ENCODE results near the gene SLIT3. TPM values are rescaled to one million over a fixed set of nuclear protein-coding genes. Genes with fewer than 3 reads are reported as not detected.
"Not testable (repeated sequence)": the region's sequence is repeated elsewhere in the genome, so short reads cannot be mapped to it uniquely, and the experiment has no call there.

SLIT3 gene
- total RNA-seq, 4 donors from 2014 or later: 10.8 to 30.8 (median 18.4) TPM

- Histone ChIP-seq H3K4me3 (no peak overlapping the region), H3K27me3 (no peaks in the 10 kb centered on the region), H3K9me3 (no peaks in the 10 kb centered on the region), H3K4me1 (no peaks in the 10 kb centered on the region), H3K36me3 (no peaks in the 10 kb centered on the region), H3K27ac (no peak overlapping the region)
- WGBS: 67% methylated on average over 1 of the region's 1 CpG
- TF ChIP-seq EP300 (IDR thresholded peaks at IDR 0.05): no peak
- no peak for TF ChIP-seq POLR2A (IDR thresholded peaks at IDR 0.05)
- no peak for TF ChIP-seq CTCF (IDR thresholded peaks at IDR 0.05)
- TF ChIP-seq POLR2AphosphoS5 (IDR thresholded peaks at IDR 0.05): no peak
- DNase-seq (ENCODE audit: low spot score in 2 of 2): no peak
Measured at GRCh38 chr5:168637793-168638192, 663.1 kb downstream of the SLIT3 start.

DNA sequence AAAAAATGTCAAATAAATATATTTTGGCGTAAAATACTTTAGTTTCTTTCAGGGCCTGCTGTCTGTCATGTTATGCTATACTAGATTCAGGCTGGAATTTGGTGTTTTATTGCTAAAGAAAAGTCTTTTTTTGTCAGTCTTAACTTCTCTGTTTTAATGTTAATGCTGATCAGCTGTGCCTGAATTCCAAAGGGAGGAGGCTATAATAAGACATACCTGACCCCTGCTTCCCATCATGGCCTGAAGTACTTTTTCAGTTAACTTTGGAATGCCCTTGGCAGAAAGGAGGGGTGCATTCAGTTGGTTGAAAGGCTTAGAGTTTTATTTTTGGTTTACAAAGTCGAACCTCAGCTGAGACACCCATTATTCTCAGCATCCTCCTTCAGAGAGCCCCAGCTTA, 663.7 kb downstream of the SLIT3 start:
- 65% methylated on average over 2 of the region's 2 CpGs for WGBS
- TF ChIP-seq POLR2AphosphoS5 (IDR thresholded peaks at IDR 0.05) (no peak), EP300 (IDR thresholded peaks at IDR 0.05) (no peak), CTCF (IDR thresholded peaks at IDR 0.05) (no peak), POLR2A (IDR thresholded peaks at IDR 0.05) (no peak)
- no peaks in the 10 kb centered on the region for H3K9me3 ChIP-seq
- H3K4me3 ChIP-seq: no peak overlapping the region
- no peaks in the 10 kb centered on the region for H3K27me3 ChIP-seq
- no peaks in the 10 kb centered on the region for H3K4me1 ChIP-seq
- no peaks in the 10 kb centered on the region for H3K36me3 ChIP-seq
- DNase-seq (ENCODE audit: low spot score in 2 of 2): no peak
- no peak overlapping the region for H3K27ac ChIP-seq

GRCh38 chr5:168630958-168631357, 670.0 kb downstream of the SLIT3 start:
- 89% methylated on average over 13 of the region's 13 CpGs for WGBS
- H3K27me3 ChIP-seq; H3K4me3 ChIP-seq; H3K9me3 ChIP-seq; DNase-seq (ENCODE audit: low spot score in 2 of 2); H3K27ac ChIP-seq; H3K4me1 ChIP-seq; H3K36me3 ChIP-seq: not testable (repeated sequence)

DNA sequence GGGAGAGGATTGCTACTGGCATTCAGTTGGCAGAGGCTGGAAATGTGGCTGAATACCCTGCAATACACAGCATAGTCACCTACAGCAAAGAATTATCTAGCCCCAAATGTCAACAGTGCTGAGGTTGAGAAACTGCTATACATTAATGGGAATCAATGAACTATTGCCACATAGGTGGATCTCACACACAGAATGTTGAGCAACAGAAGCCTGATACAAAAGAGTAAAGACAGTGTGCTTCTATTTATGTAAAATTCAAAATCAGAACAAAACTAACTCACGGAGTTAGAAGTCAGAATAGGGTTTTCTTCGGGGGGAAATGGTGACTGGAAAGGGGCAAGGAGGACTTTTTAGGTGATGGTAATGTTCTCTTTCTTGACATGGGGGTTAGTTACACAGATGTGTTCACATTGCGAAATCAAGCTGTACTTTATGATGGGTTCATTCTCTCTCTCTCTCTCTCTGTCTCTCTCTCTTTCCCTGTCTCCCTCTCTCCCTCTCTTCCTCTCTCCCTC, 676.0 kb downstream of the SLIT3 start:
- DNase-seq (ENCODE audit: low spot score in 2 of 2): no peak
- Histone ChIP-seq H3K9me3 (no peaks in the 10 kb centered on the region), H3K27me3 (peaks cover 2% of the 10 kb centered on the region), H3K4me1 (no peaks in the 10 kb centered on the region), H3K36me3 (no peaks in the 10 kb centered on the region), H3K4me3 (no peak overlapping the region), H3K27ac (no peak overlapping the region)
- 79% methylated on average over 3 of the region's 3 CpGs for WGBS
- TF ChIP-seq EP300 (IDR thresholded peaks at IDR 0.05): no peak
- no peak for TF ChIP-seq POLR2A (IDR thresholded peaks at IDR 0.05)
- TF ChIP-seq POLR2AphosphoS5 (IDR thresholded peaks at IDR 0.05): no peak
- TF ChIP-seq CTCF (IDR thresholded peaks at IDR 0.05): no peak

DNA sequence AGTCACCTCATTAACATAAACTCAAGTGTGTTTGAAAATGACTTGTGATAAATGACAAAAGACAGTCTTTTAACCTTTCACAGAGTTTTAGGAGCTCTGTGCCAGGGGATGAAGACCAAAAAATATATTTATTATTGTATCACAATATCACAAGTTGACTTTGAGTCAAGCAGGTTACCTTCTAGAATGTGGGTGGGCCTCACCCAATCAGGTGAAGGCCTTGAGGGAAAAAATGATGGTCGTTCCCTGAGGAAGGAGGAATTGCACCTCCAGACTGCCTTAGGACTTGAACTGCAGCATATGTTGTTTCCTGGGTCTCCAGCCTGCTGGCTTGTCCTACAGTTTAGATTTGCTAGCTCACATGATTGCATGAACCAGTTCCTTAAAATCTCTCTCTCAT, 680.1 kb downstream of the SLIT3 start:
- Histone ChIP-seq H3K9me3 (no peaks in the 10 kb centered on the region), H3K4me1 (no peaks in the 10 kb centered on the region), H3K27me3 (no peaks in the 10 kb centered on the region), H3K4me3 (no peak overlapping the region), H3K36me3 (no peaks in the 10 kb centered on the region), H3K27ac (no peak overlapping the region)
- 62% methylated on average over 1 of the region's 1 CpG for WGBS
- TF ChIP-seq EP300 (IDR thresholded peaks at IDR 0.05): no peak
- TF ChIP-seq POLR2AphosphoS5 (IDR thresholded peaks at IDR 0.05): no peak
- no peak for TF ChIP-seq CTCF (IDR thresholded peaks at IDR 0.05)
- no peak for TF ChIP-seq POLR2A (IDR thresholded peaks at IDR 0.05)
- DNase-seq (ENCODE audit: low spot score in 2 of 2): no peak

DNA sequence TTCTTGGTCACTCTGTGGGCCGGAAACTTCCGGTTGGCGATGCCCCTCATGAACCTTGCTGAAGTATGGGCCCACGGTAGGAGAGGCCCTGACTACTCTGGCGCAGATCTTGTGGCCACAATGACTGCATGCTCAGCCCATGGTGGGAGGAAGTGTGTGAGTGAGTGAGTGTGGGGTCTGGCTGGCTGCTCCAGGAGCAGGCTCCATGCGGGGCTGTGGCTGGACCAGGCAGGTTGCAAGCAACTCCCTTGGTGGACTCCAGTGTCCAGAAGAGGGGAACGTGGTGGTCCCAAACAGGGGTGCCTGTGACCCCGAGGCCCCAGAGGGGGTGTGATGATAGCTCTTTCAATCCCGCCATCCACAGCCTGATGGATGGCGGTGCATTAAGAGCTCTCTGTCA, 686.3 kb downstream of the SLIT3 start:
- TF ChIP-seq POLR2AphosphoS5 (IDR thresholded peaks at IDR 0.05) (no peak), EP300 (IDR thresholded peaks at IDR 0.05) (no peak), POLR2A (IDR thresholded peaks at IDR 0.05) (no peak), CTCF (IDR thresholded peaks at IDR 0.05) (no peak)
- Histone ChIP-seq H3K4me1 (peaks cover 5% of the 10 kb centered on the region), H3K9me3 (no peaks in the 10 kb centered on the region), H3K27me3 (no peaks in the 10 kb centered on the region), H3K4me3 (no peak overlapping the region), H3K36me3 (no peaks in the 10 kb centered on the region), H3K27ac (no peak overlapping the region)
- DNase-seq (ENCODE audit: low spot score in 2 of 2): no peak
- WGBS: 91% methylated on average over 6 of the region's 10 CpGs

Data from suprapubic skin (tissue), 4 donors.